Psoas muscle (tissue), 8 donors: ENCODE data around the gene PANK4. TPM values are rescaled to one million over a fixed set of nuclear protein-coding genes. Genes with fewer than 3 reads are reported as not detected.

Experiments used
- ATAC-seq, 4 donors: fragments of 200-7000 bp; cut with Tn5 transposase; one replicate each; pipeline ENCODE4 v1.9.1; 2020; ENCODE audit warnings: moderate library complexity in 3 of 4, mild to moderate bottlenecking in 2 of 4
- DNase-seq, 2 donors: peaks; one replicate each; pipeline ENCODE4 v3.0.0-alpha.2; 2020
- H3K27ac ChIP-seq: fragments of 200-600 bp; one replicate; pipeline ENCODE4 v1.8.0; 2022
- H3K27me3 ChIP-seq, 3 donors: fragments of 200-600 bp in 1 of 3; one replicate each; pipeline versions ENCODE4 v1.6.1 to v1.8.0; 2013 to 2022; ENCODE audit warnings: low read length in 2 of 3, mild to moderate bottlenecking in 2 of 3, moderate library complexity in 1 of 3; ENCODE audit not compliant: insufficient read depth in 3 of 3
- H3K36me3 ChIP-seq, 2 donors: fragments of 200-600 bp in 1 of 2; one replicate each; pipeline versions ENCODE4 v1.6.1 to v1.8.0; 2013 to 2022; ENCODE audit warnings: low read depth in 1 of 2, mild to moderate bottlenecking in 1 of 2, moderate library complexity in 1 of 2; ENCODE audit not compliant: insufficient read depth in 1 of 2
- H3K4me1 ChIP-seq: fragments of 200-600 bp; one replicate; pipeline ENCODE4 v1.8.0; 2022
- H3K4me3 ChIP-seq: fragments of 200-600 bp; one replicate; pipeline ENCODE4 v1.8.0; 2022; ENCODE audit warnings: mild to moderate bottlenecking
- H3K9me3 ChIP-seq: fragments of 200-600 bp; one replicate; pipeline ENCODE4 v1.8.0; 2022
- CTCF ChIP-seq: fragments of 200-600 bp; IDR thresholded peaks from one replicate; pipeline ENCODE4 v1.8.0; 2022; ENCODE audit warnings: antibody characterized with exemption
- WGBS, 3 donors: extraction: QIAGEN DNeasy Blood & Tissue Kit; methylation state at CpG; one replicate each; pipeline versions ENCODE4 v1.1.6 to v1.1.7; 2013; 5-methylcytosine and 5-hydroxymethylcytosine counted together
- intact Hi-C, 2 donors: fragments of 100-400 bp; cut with DNase I; formaldehyde crosslinking; loops; one replicate each; pipeline versions ENCODE4 v1.11.0 to v1.14.2; 2022
- polyA plus RNA-seq, 3 donors: library from polyadenylated mRNA; stranded (reverse); fragments of 200-250 nt; gene quantifications; one replicate each; pipeline ENCODE4 v1.2.3, GENCODE V29; 2013
- total RNA-seq, 4 donors: library from RNA; stranded (reverse); fragmentation: NEBNext Ultra II Directional in 2 of 4; extraction: Animal tissue kit (Norgen Biotek cat#: 25700) in 2 of 4; gene quantifications; one replicate each; pipeline versions ENCODE4 v1.2.1 to v1.2.4, GENCODE V29; 2021 to 2023
- donor health status: healthy with polysubstance abuse.
- donor health status: DM: no; HTN: no; CAD: no; lungs with moderate emphysema.
- donor health status: Bipolar disorder and iron deficiency.
- donor health status: healthy.
- donor health status: DM: yes; HTN: yes; CAD: no.
- donor health status: DM: no; HTN: no; CAD: no.
- donor health status: DM: no; HTN: no; CAD: no.
- donor health status: DM: yes; HTN: yes; CAD: no.

Gene PANK4
- total and polyA plus RNA-seq, 7 donors, result 29.0 to 45.1 (median 31.9) TPM

GRCh38 chr1:2516124-2516523, 10.3 kb downstream of the PANK4 start:
- intact Hi-C loops, result no loop called here
- no peak overlapping the region for H3K4me3 ChIP-seq
- TF ChIP-seq CTCF, result no peak
- ATAC-seq (no peak), DNase-seq (no peak)
- peaks cover 35 to 98% of the 10 kb centered on the region in 2 donors for H3K36me3 ChIP-seq
- H3K27ac ChIP-seq, result no peak overlapping the region
- no peaks in the 10 kb centered on the region for H3K4me1 ChIP-seq
- no peaks in the 10 kb centered on the region for H3K27me3 ChIP-seq
- no peaks in the 10 kb centered on the region for H3K9me3 ChIP-seq
- 90 to 96% (median 96%) methylated on average over 17 of the region's 17 CpGs for WGBS, 3 donors

GRCh38 chr1:2515763-2516080, 10.7 kb downstream of the PANK4 start:
- ATAC-seq, result no peak
- 93 to 96% (median 94%) methylated on average over 10 to 11 of the region's 11 CpGs for WGBS, 3 donors
- no peak for TF ChIP-seq CTCF

GRCh38 chr1:2514863-2515762, 11.3 kb downstream of the PANK4 start:
- Histone ChIP-seq H3K27me3 (no peaks in the 10 kb centered on the region), H3K36me3 (peaks cover 43 to 98% of the 10 kb centered on the region in 2 donors), H3K4me1 (no peaks in the 10 kb centered on the region), H3K27ac (no peak overlapping the region), H3K4me3 (no peak overlapping the region), H3K9me3 (no peaks in the 10 kb centered on the region)
- DNase-seq, result no peak
- intact Hi-C loops, result no loop called here
- TF ChIP-seq CTCF, result no peak
- 91 to 92% (median 91%) methylated on average over 45 of the region's 45 CpGs for WGBS, 3 donors
- ATAC-seq, result no peak

More at GRCh38 chr1:2515763-2516080, 10.7 kb downstream of the PANK4 start:
- Histone ChIP-seq H3K36me3 (peaks cover 38 to 98% of the 10 kb centered on the region in 2 donors), H3K27me3 (no peaks in the 10 kb centered on the region), H3K27ac (no peak overlapping the region), H3K4me3 (no peak overlapping the region), H3K4me1 (no peaks in the 10 kb centered on the region), H3K9me3 (no peaks in the 10 kb centered on the region)
- intact Hi-C loops, result no loop called here
- no peak for DNase-seq

- DNase-seq, result no peak
- H3K27ac ChIP-seq, result no peak overlapping the region
- no peak for ATAC-seq
- no peak for TF ChIP-seq CTCF
- intact Hi-C loops, result no loop called here
- no peak overlapping the region for H3K4me3 ChIP-seq
- H3K9me3 ChIP-seq, result no peaks in the 10 kb centered on the region
- H3K4me1 ChIP-seq, result no peaks in the 10 kb centered on the region
- H3K27me3 ChIP-seq, result no peaks in the 10 kb centered on the region
- 92 to 95% (median 93%) methylated on average over 39 to 43 of the region's 43 CpGs for WGBS, 3 donors
- peaks cover 42 to 98% of the 10 kb centered on the region in 2 donors for H3K36me3 ChIP-seq
Measured at GRCh38 chr1:2513939-2514652, 12.3 kb downstream of the PANK4 start.
